Trophoblast cell (in vitro differentiated cells and primary cell): Measurements from ENCODE around the gene SLC5A2.

Source experiments
- DNase-seq, 2 donors: peaks; one replicate each; pipeline ENCODE4 v3.0.0-alpha.2; 2016
- H2AFZ ChIP-seq: 2 replicates; pipeline ENCODE4 v1.6.1; 2013; ENCODE audit warnings: low read length, moderate library complexity, mild to moderate bottlenecking; ENCODE audit not compliant: insufficient read depth, poor library complexity
- H2AK5ac ChIP-seq: 2 replicates; pipeline ENCODE4 v1.6.1; 2013; ENCODE audit warnings: mild to moderate bottlenecking, low read length
- H2BK120ac ChIP-seq: 2 replicates; pipeline ENCODE4 v1.6.1; 2013; ENCODE audit warnings: low read length, mild to moderate bottlenecking, moderate library complexity; ENCODE audit not compliant: insufficient read depth, poor library complexity
- H2BK12ac ChIP-seq: 2 replicates; pipeline ENCODE4 v1.6.1; 2013; ENCODE audit warnings: mild to moderate bottlenecking, low read length, moderate library complexity
- H2BK5ac ChIP-seq: 2 replicates; pipeline ENCODE4 v1.6.1; 2013; ENCODE audit warnings: low read length, low read depth, moderate library complexity, mild to moderate bottlenecking; ENCODE audit not compliant: poor library complexity
- H3K14ac ChIP-seq: 2 replicates; pipeline ENCODE4 v1.6.1; 2013; ENCODE audit warnings: mild to moderate bottlenecking, low read length
- H3K18ac ChIP-seq: 2 replicates; pipeline ENCODE4 v1.6.1; 2013; ENCODE audit warnings: mild to moderate bottlenecking, low read length
- H3K23ac ChIP-seq: 2 replicates; pipeline ENCODE4 v1.6.1; 2013; ENCODE audit warnings: low read length
- H3K27ac ChIP-seq: 2 replicates; pipeline ENCODE4 v1.5.1; 2013; ENCODE audit warnings: low read depth, mild to moderate bottlenecking, inconsistent platforms, low read length, moderate library complexity
- H3K27me3 ChIP-seq: 2 replicates; pipeline ENCODE4 v1.6.1; 2013; ENCODE audit warnings: inconsistent platforms, mild to moderate bottlenecking, low read length, moderate library complexity; ENCODE audit not compliant: insufficient read depth
- H3K36me3 ChIP-seq, 2 experiments: 1 replicate in 1 of 2; 2 replicates in 1 of 2; pipeline ENCODE4 v1.6.1; 2013; ENCODE audit warnings: low read length in 2 of 2, mild to moderate bottlenecking in 2 of 2, moderate library complexity in 1 of 2; ENCODE audit not compliant: insufficient read depth in 2 of 2, control insufficient read depth in 1 of 2
- H3K4ac ChIP-seq: 2 replicates; pipeline ENCODE4 v1.6.1; 2013; ENCODE audit warnings: low read depth, mild to moderate bottlenecking, low read length, moderate library complexity
- H3K4me1 ChIP-seq, 2 experiments: 1 replicate in 1 of 2; 2 replicates in 1 of 2; pipeline ENCODE4 v1.6.1; 2013; ENCODE audit warnings: low read length in 2 of 2, mild to moderate bottlenecking in 2 of 2, moderate library complexity in 1 of 2; ENCODE audit not compliant: insufficient read depth in 2 of 2, control insufficient read depth in 1 of 2
- H3K4me2 ChIP-seq: 2 replicates; pipeline ENCODE4 v1.6.1; 2013; ENCODE audit warnings: inconsistent platforms, mild to moderate bottlenecking, low read length, moderate library complexity
- H3K4me3 ChIP-seq: 2 replicates; pipeline ENCODE4 v1.5.1; 2013; ENCODE audit warnings: mild to moderate bottlenecking, low read depth, low read length, inconsistent platforms
- H3K79me1 ChIP-seq: one replicate; pipeline ENCODE4 v1.6.1; 2013; ENCODE audit warnings: low read length
- H3K79me2 ChIP-seq: 2 replicates; pipeline ENCODE4 v1.6.1; 2013; ENCODE audit warnings: low read length, mild to moderate bottlenecking; ENCODE audit not compliant: control insufficient read depth, insufficient read depth, poor library complexity
- H3K9ac ChIP-seq: 2 replicates; pipeline ENCODE4 v1.6.1; 2013; ENCODE audit warnings: mild to moderate bottlenecking, low read length
- H3K9me3 ChIP-seq: 2 replicates; pipeline ENCODE4 v1.6.1; 2013; ENCODE audit warnings: low read depth, mild to moderate bottlenecking, control low read depth, inconsistent platforms, low read length; ENCODE audit not compliant: insufficient read depth
- H4K12ac ChIP-seq: 2 replicates; pipeline ENCODE4 v1.6.1; 2013; ENCODE audit warnings: low read depth, mild to moderate bottlenecking, low read length, moderate library complexity
- H4K8ac ChIP-seq: 2 replicates; pipeline ENCODE4 v1.6.1; 2013; ENCODE audit warnings: low read depth, mild to moderate bottlenecking, low read length, moderate library complexity
- H4K91ac ChIP-seq: one replicate; pipeline ENCODE4 v1.6.1; 2013; ENCODE audit warnings: low read depth, mild to moderate bottlenecking, low read length, moderate library complexity
- WGBS: extraction: QIAGEN DNeasy Blood & Tissue Kit; methylation state at CpG from one replicate; pipeline ENCODE4 v1.1.7; 2013; ENCODE audit warnings: missing lambda C conversion rate; ENCODE audit not compliant: insufficient read length, insufficient coverage; ENCODE audit errors: extremely low coverage; 5-methylcytosine and 5-hydroxymethylcytosine counted together

Gene SLC5A2

GRCh38 chr16:31486045-31486444 lies 3.1 kb downstream of the SLC5A2 start:
- no peak for DNase-seq
- H3K79me1 ChIP-seq, result no peaks in the 10 kb centered on the region
- H3K27ac ChIP-seq, result no peak overlapping the region
- H3K23ac ChIP-seq, result no peak overlapping the region
- no peak overlapping the region for H2BK120ac ChIP-seq
- peaks cover 35% of the 10 kb centered on the region for H3K27me3 ChIP-seq
- H3K36me3 ChIP-seq, result peaks cover 12 to 14% of the 10 kb centered on the region in 2 experiments
- no peak overlapping the region for H3K4me2 ChIP-seq
- H3K4me3 ChIP-seq, result no peak overlapping the region
- peaks cover 11% of the 10 kb centered on the region for H3K9me3 ChIP-seq
- no peak overlapping the region for H4K8ac ChIP-seq
- H3K18ac ChIP-seq, result no peak overlapping the region
- H3K4me1 ChIP-seq, result peaks cover 7 to 14% of the 10 kb centered on the region in 2 experiments
- no peak overlapping the region for H2AK5ac ChIP-seq
- no peaks in the 10 kb centered on the region for H3K79me2 ChIP-seq
- H4K12ac ChIP-seq, result no peak overlapping the region
- no peak overlapping the region for H2BK12ac ChIP-seq
- WGBS, result no CpG with 5 or more reads among the region's 5 CpGs
- H3K4ac ChIP-seq, result no peak overlapping the region
- H4K91ac ChIP-seq, result no peak overlapping the region
- H2AFZ ChIP-seq, result no peak overlapping the region
- H3K9ac ChIP-seq, result no peak overlapping the region
- H2BK5ac ChIP-seq, result no peak overlapping the region
- no peak overlapping the region for H3K14ac ChIP-seq

- H4K12ac ChIP-seq, result no peak overlapping the region
- H3K4ac ChIP-seq, result no peak overlapping the region
- H2BK120ac ChIP-seq, result no peak overlapping the region
- H3K79me2 ChIP-seq, result no peaks in the 10 kb centered on the region
- peaks cover 11% of the 10 kb centered on the region for H3K9me3 ChIP-seq
- H3K4me2 ChIP-seq, result peak overlapping the region; percentile 64
- no peak overlapping the region for H4K8ac ChIP-seq
- no peaks in the 10 kb centered on the region for H3K79me1 ChIP-seq
- H3K14ac ChIP-seq, result no peak overlapping the region
- peaks cover 21% of the 10 kb centered on the region in 2 experiments for H3K36me3 ChIP-seq
- H2AK5ac ChIP-seq, result no peak overlapping the region
- H3K27me3 ChIP-seq, result peaks cover 35% of the 10 kb centered on the region
- peaks cover 7 to 14% of the 10 kb centered on the region in 2 experiments for H3K4me1 ChIP-seq
- peak overlapping the region; percentile 33 for H3K4me3 ChIP-seq
- H2AFZ ChIP-seq, result no peak overlapping the region
- H4K91ac ChIP-seq, result no peak overlapping the region
- no peak overlapping the region for H2BK12ac ChIP-seq
- no peak for DNase-seq
- H3K9ac ChIP-seq, result no peak overlapping the region
- H2BK5ac ChIP-seq, result no peak overlapping the region
- H3K18ac ChIP-seq, result no peak overlapping the region
- H3K27ac ChIP-seq, result no peak overlapping the region
- WGBS, result no CpG with 5 or more reads among the region's 48 CpGs
- no peak overlapping the region for H3K23ac ChIP-seq
These were observed 4.3 kb downstream of the SLC5A2 start for GRCh38 chr16:31487071-31487719.

GRCh38 chr16:31487720-31488467 lies 5.0 kb downstream of the SLC5A2 start:
- peaks cover 34% of the 10 kb centered on the region for H3K27me3 ChIP-seq
- H3K14ac ChIP-seq, result no peak overlapping the region
- H3K9ac ChIP-seq, result no peak overlapping the region
- H3K23ac ChIP-seq, result no peak overlapping the region
- no peak overlapping the region for H2BK120ac ChIP-seq
- H4K12ac ChIP-seq, result no peak overlapping the region
- H2BK12ac ChIP-seq, result no peak overlapping the region
- no peak overlapping the region for H3K27ac ChIP-seq
- no peak overlapping the region for H3K4ac ChIP-seq
- peaks cover 25 to 28% of the 10 kb centered on the region in 2 experiments for H3K36me3 ChIP-seq
- H2AFZ ChIP-seq, result no peak overlapping the region
- H3K18ac ChIP-seq, result no peak overlapping the region
- H3K4me2 ChIP-seq, result peak overlapping the region; percentile 64
- H3K79me1 ChIP-seq, result no peaks in the 10 kb centered on the region
- H2AK5ac ChIP-seq, result no peak overlapping the region
- H3K4me1 ChIP-seq, result peaks cover 7 to 14% of the 10 kb centered on the region in 2 experiments
- H2BK5ac ChIP-seq, result no peak overlapping the region
- H3K79me2 ChIP-seq, result no peaks in the 10 kb centered on the region
- peak; percentile 49 to 70 for DNase-seq
- no peak overlapping the region for H4K91ac ChIP-seq
- H3K9me3 ChIP-seq, result peaks cover 11% of the 10 kb centered on the region
- no CpG with 5 or more reads among the region's 60 CpGs for whole genome bisulfite sequencing
- H4K8ac ChIP-seq, result no peak overlapping the region
- H3K4me3 ChIP-seq, result peak overlapping the region; percentile 33

- peaks cover 7 to 14% of the 10 kb centered on the region in 2 experiments for H3K4me1 ChIP-seq
- H3K4ac ChIP-seq, result no peak overlapping the region
- no peak overlapping the region for H2AK5ac ChIP-seq
- no peaks in the 10 kb centered on the region for H3K79me2 ChIP-seq
- H3K36me3 ChIP-seq, result peaks cover 33 to 36% of the 10 kb centered on the region in 2 experiments
- peak; percentile 34 to 57 for DNase-seq
- no peak overlapping the region for H2BK120ac ChIP-seq
- H3K27me3 ChIP-seq, result peaks cover 34% of the 10 kb centered on the region
- no peak overlapping the region for H3K23ac ChIP-seq
- H4K12ac ChIP-seq, result no peak overlapping the region
- no peak overlapping the region for H4K8ac ChIP-seq
- no peak overlapping the region for H2BK5ac ChIP-seq
- peak overlapping the region; percentile 26 for H3K4me3 ChIP-seq
- H4K91ac ChIP-seq, result no peak overlapping the region
- peaks cover 11% of the 10 kb centered on the region for H3K9me3 ChIP-seq
- H2BK12ac ChIP-seq, result no peak overlapping the region
- H3K9ac ChIP-seq, result no peak overlapping the region
- H2AFZ ChIP-seq, result no peak overlapping the region
- no peak overlapping the region for H3K14ac ChIP-seq
- WGBS, result no CpG with 5 or more reads among the region's 77 CpGs
- peak overlapping the region; percentile 64 for H3K4me2 ChIP-seq
- H3K18ac ChIP-seq, result no peak overlapping the region
- no peaks in the 10 kb centered on the region for H3K79me1 ChIP-seq
- H3K27ac ChIP-seq, result no peak overlapping the region
These were observed 5.8 kb downstream of the SLC5A2 start for GRCh38 chr16:31488468-31489297.
